WTC11 (cell line): ENCODE data around the gene ZPR1. TPM values are rescaled to one million over a fixed set of nuclear protein-coding genes. Genes with fewer than 3 reads are reported as not detected.
A peak's percentile ranks its signal among the peaks of the same experiment; 100 is the strongest.

ENCODE experiments used
- ELF4 ChIP-seq: sonication (generic); formaldehyde crosslinking; IDR thresholded peaks from 2 replicates; pipeline ENCODE4 v1.8.1; 2022; ENCODE audit warnings: low read depth, mild to moderate bottlenecking, moderate library complexity, missing genetic modification reagents
- ETV6 ChIP-seq: sonication (generic); formaldehyde crosslinking; IDR thresholded peaks from 2 replicates; pipeline ENCODE4 v1.8.1; 2022; ENCODE audit warnings: mild to moderate bottlenecking, missing genetic modification reagents
- FOXK1 ChIP-seq: sonication (generic); formaldehyde crosslinking; IDR thresholded peaks from 2 replicates; pipeline ENCODE4 v1.8.0; 2022; ENCODE audit warnings: mild to moderate bottlenecking, moderate library complexity, missing genetic modification reagents
- FOXP1 ChIP-seq: sonication (generic); formaldehyde crosslinking; IDR thresholded peaks from 2 replicates; pipeline ENCODE4 v1.8.0; 2022; ENCODE audit warnings: missing genetic modification reagents, mild to moderate bottlenecking, moderate library complexity, borderline replicate concordance
- GABPB1 ChIP-seq: sonication (generic); formaldehyde crosslinking; IDR thresholded peaks from 2 replicates; pipeline ENCODE4 v1.8.1; 2023; ENCODE audit warnings: mild to moderate bottlenecking, missing genetic modification reagents
- GRHL2 ChIP-seq: fragments of 250-450 bp; sonication (Bioruptor Pico); IDR thresholded peaks from 2 replicates; pipeline ENCODE4 v1.8.0; 2022; ENCODE audit warnings: mild to moderate bottlenecking, moderate library complexity; ENCODE audit not compliant: insufficient replicate concordance, severe bottlenecking
- JUN ChIP-seq: sonication (generic); formaldehyde crosslinking; IDR thresholded peaks from 2 replicates; pipeline ENCODE4 v1.8.0; 2023; ENCODE audit warnings: mild to moderate bottlenecking, missing genetic modification reagents
- KAT7 ChIP-seq: sonication (generic); formaldehyde crosslinking; IDR thresholded peaks from 2 replicates; pipeline ENCODE4 v1.8.1; 2023; ENCODE audit warnings: missing genetic modification reagents, mild to moderate bottlenecking, borderline replicate concordance
- NFE2L1 ChIP-seq: sonication (generic); formaldehyde crosslinking; IDR thresholded peaks from 2 replicates; pipeline ENCODE4 v1.8.1; 2023; ENCODE audit warnings: missing genetic modification reagents
- NR2C2 ChIP-seq: sonication (generic); formaldehyde crosslinking; IDR thresholded peaks from 2 replicates; pipeline ENCODE4 v1.8.0; 2022; ENCODE audit warnings: mild to moderate bottlenecking, missing genetic modification reagents
- RELA ChIP-seq: sonication (generic); formaldehyde crosslinking; IDR thresholded peaks from 2 replicates; pipeline ENCODE4 v1.8.1; 2022; ENCODE audit warnings: missing genetic modification reagents, mild to moderate bottlenecking, borderline replicate concordance
- SMAD4 ChIP-seq: sonication (generic); formaldehyde crosslinking; IDR thresholded peaks from 2 replicates; pipeline ENCODE4 v1.8.0; 2022; ENCODE audit warnings: mild to moderate bottlenecking, missing genetic modification reagents
- ZNF138 ChIP-seq: sonication (generic); formaldehyde crosslinking; conservative IDR thresholded peaks from 2 replicates; pipeline ENCODE4 v1.8.1; 2022; ENCODE audit warnings: mild to moderate bottlenecking, moderate library complexity, missing genetic modification reagents
- ZNF232 ChIP-seq: sonication (generic); formaldehyde crosslinking; IDR thresholded peaks from 2 replicates; pipeline ENCODE4 v1.8.0; 2022; ENCODE audit warnings: mild to moderate bottlenecking, missing genetic modification reagents
- ZNF671 ChIP-seq: fragments of 250-450 bp; sonication (Bioruptor Pico); IDR thresholded peaks from 2 replicates; pipeline ENCODE4 v1.8.0; 2021; ENCODE audit warnings: mild to moderate bottlenecking
- total RNA-seq: library from RNA; stranded (reverse); gene quantifications from 3 replicates; pipeline ENCODE4 v1.2.3, GENCODE V29; 2021
- TF ChIP-seq, protein P1 (sequence below): sonication (generic); formaldehyde crosslinking; IDR thresholded peaks from 2 replicates; pipeline ENCODE4 v1.8.1; 2023; ENCODE audit warnings: mild to moderate bottlenecking, missing genetic modification reagents
- TF ChIP-seq, protein P2 (sequence below): fragments of 250-450 bp; sonication (Bioruptor Pico); IDR thresholded peaks from 2 replicates; pipeline ENCODE4 v1.9.0; 2021; ENCODE audit warnings: mild to moderate bottlenecking
- TF ChIP-seq, protein P3 (sequence below): fragments of 200-600 bp; IDR thresholded peaks from 2 replicates; pipeline ENCODE4 v1.8.0; 2022; ENCODE audit warnings: antibody characterized with exemption
- TF ChIP-seq, protein P4 (sequence below): sonication (generic); formaldehyde crosslinking; IDR thresholded peaks from 2 replicates; pipeline ENCODE4 v1.8.0; 2022; ENCODE audit warnings: mild to moderate bottlenecking, missing genetic modification reagents
- TF ChIP-seq, protein P5 (sequence below): fragments of 250-450 bp; sonication (Bioruptor Pico); IDR thresholded peaks from 2 replicates; pipeline ENCODE4 v1.9.0; 2021; ENCODE audit warnings: mild to moderate bottlenecking
- TF ChIP-seq, protein P6 (sequence below): sonication (generic); formaldehyde crosslinking; IDR thresholded peaks from 2 replicates; pipeline ENCODE4 v1.8.1; 2023; ENCODE audit warnings: mild to moderate bottlenecking, missing genetic modification reagents, moderate library complexity
- TF ChIP-seq, protein P7 (sequence below): fragments of 250-450 bp; sonication (Bioruptor Pico); IDR thresholded peaks from 2 replicates; pipeline ENCODE4 v1.8.0; 2021; ENCODE audit warnings: mild to moderate bottlenecking
- TF ChIP-seq, protein P8 (sequence below): sonication (generic); formaldehyde crosslinking; IDR thresholded peaks from 2 replicates; pipeline ENCODE4 v1.8.0; 2023; ENCODE audit warnings: missing genetic modification reagents
- TF ChIP-seq, protein P9 (sequence below): sonication (generic); formaldehyde crosslinking; IDR thresholded peaks from 2 replicates; pipeline ENCODE4 v1.8.0; 2022; ENCODE audit warnings: mild to moderate bottlenecking, missing genetic modification reagents
- TF ChIP-seq, protein P10 (sequence below): sonication (generic); formaldehyde crosslinking; IDR thresholded peaks from 2 replicates; pipeline ENCODE4 v1.8.1; 2022; ENCODE audit warnings: mild to moderate bottlenecking, moderate library complexity, missing genetic modification reagents

The ZPR1 gene
- total RNA-seq, 1 experiment from 2014 or later, result 59.6 TPM

DNA sequence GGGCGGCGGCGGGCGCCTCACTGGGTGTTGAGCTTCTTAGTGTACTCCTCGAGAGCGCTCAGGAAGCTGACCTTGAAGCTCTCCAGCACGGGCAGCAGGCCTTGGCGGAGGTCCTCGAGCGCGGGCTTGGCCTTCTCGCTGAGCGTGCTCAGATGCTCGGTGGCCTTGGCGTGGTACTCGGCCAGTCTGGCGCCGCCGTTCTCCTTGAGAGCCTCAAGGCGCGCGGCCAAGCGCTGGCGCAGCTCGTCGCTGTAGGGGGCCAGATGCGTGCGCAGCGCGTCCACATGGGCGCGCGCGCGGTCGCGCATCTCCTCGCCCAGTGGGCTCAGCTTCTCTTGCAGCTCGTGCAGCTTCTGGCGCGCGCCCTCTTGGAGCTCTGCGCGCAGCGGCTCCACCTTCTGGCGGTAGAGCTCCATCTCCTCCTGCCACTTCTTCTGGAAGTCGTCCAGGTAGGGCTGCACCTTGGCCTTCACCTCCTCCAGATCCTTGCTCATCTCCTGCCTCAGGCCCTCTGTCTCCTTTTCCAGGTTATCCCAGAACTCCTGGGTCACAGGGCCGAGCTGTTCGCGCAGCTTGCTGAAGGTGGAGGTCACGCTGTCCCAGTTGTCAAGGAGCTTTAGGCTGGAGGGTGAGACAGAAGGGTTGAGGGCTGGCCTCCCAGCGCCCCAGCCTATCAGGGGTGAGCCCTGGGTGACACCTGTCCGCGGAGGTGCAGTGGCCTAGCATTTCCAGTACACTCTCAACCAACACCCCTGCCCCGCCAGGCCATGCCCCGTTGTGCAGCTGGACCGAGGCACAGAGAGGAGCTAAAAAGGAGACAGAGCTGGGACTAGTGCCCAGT lies 48.2 kb upstream of the ZPR1 start (continued):
- TF ChIP-seq, protein P1, sequence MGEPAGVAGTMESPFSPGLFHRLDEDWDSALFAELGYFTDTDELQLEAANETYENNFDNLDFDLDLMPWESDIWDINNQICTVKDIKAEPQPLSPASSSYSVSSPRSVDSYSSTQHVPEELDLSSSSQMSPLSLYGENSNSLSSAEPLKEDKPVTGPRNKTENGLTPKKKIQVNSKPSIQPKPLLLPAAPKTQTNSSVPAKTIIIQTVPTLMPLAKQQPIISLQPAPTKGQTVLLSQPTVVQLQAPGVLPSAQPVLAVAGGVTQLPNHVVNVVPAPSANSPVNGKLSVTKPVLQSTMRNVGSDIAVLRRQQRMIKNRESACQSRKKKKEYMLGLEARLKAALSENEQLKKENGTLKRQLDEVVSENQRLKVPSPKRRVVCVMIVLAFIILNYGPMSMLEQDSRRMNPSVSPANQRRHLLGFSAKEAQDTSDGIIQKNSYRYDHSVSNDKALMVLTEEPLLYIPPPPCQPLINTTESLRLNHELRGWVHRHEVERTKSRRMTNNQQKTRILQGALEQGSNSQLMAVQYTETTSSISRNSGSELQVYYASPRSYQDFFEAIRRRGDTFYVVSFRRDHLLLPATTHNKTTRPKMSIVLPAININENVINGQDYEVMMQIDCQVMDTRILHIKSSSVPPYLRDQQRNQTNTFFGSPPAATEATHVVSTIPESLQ, result no peak
- no peak; the same call in 1 of the 2 replicates for TF ChIP-seq GABPB1 (CRISPR knock-in tag)
- TF ChIP-seq NR2C2 (CRISPR knock-in tag), result no peak
- TF ChIP-seq SMAD4 (CRISPR knock-in tag), result no peak
- TF ChIP-seq ZNF232, result peak; percentile 78; the same call in 1 of the 2 replicates
- TF ChIP-seq, protein P2, sequence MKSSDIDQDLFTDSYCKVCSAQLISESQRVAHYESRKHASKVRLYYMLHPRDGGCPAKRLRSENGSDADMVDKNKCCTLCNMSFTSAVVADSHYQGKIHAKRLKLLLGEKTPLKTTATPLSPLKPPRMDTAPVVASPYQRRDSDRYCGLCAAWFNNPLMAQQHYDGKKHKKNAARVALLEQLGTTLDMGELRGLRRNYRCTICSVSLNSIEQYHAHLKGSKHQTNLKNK (CRISPR knock-in tag), result no peak
- TF ChIP-seq JUN (CRISPR knock-in tag), result no peak
- TF ChIP-seq, protein P3, sequence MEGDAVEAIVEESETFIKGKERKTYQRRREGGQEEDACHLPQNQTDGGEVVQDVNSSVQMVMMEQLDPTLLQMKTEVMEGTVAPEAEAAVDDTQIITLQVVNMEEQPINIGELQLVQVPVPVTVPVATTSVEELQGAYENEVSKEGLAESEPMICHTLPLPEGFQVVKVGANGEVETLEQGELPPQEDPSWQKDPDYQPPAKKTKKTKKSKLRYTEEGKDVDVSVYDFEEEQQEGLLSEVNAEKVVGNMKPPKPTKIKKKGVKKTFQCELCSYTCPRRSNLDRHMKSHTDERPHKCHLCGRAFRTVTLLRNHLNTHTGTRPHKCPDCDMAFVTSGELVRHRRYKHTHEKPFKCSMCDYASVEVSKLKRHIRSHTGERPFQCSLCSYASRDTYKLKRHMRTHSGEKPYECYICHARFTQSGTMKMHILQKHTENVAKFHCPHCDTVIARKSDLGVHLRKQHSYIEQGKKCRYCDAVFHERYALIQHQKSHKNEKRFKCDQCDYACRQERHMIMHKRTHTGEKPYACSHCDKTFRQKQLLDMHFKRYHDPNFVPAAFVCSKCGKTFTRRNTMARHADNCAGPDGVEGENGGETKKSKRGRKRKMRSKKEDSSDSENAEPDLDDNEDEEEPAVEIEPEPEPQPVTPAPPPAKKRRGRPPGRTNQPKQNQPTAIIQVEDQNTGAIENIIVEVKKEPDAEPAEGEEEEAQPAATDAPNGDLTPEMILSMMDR, result peak; percentile 12; the same call in 1 of the 2 replicates
- TF ChIP-seq, protein P4, sequence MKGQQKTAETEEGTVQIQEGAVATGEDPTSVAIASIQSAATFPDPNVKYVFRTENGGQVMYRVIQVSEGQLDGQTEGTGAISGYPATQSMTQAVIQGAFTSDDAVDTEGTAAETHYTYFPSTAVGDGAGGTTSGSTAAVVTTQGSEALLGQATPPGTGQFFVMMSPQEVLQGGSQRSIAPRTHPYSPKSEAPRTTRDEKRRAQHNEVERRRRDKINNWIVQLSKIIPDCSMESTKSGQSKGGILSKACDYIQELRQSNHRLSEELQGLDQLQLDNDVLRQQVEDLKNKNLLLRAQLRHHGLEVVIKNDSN (CRISPR knock-in tag), result peak; percentile 48; the same call in 1 of the 2 replicates
- peak; percentile 84; the same call in 1 of the 2 replicates for TF ChIP-seq NFE2L1 (CRISPR knock-in tag)
- TF ChIP-seq ETV6, result peak; percentile 89
- TF ChIP-seq, protein P5, sequence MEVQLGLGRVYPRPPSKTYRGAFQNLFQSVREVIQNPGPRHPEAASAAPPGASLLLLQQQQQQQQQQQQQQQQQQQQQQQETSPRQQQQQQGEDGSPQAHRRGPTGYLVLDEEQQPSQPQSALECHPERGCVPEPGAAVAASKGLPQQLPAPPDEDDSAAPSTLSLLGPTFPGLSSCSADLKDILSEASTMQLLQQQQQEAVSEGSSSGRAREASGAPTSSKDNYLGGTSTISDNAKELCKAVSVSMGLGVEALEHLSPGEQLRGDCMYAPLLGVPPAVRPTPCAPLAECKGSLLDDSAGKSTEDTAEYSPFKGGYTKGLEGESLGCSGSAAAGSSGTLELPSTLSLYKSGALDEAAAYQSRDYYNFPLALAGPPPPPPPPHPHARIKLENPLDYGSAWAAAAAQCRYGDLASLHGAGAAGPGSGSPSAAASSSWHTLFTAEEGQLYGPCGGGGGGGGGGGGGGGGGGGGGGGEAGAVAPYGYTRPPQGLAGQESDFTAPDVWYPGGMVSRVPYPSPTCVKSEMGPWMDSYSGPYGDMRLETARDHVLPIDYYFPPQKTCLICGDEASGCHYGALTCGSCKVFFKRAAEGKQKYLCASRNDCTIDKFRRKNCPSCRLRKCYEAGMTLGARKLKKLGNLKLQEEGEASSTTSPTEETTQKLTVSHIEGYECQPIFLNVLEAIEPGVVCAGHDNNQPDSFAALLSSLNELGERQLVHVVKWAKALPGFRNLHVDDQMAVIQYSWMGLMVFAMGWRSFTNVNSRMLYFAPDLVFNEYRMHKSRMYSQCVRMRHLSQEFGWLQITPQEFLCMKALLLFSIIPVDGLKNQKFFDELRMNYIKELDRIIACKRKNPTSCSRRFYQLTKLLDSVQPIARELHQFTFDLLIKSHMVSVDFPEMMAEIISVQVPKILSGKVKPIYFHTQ (CRISPR knock-in tag), result no peak
- peak; percentile 89 for TF ChIP-seq FOXK1 (CRISPR knock-in tag)
- TF ChIP-seq, protein P6, sequence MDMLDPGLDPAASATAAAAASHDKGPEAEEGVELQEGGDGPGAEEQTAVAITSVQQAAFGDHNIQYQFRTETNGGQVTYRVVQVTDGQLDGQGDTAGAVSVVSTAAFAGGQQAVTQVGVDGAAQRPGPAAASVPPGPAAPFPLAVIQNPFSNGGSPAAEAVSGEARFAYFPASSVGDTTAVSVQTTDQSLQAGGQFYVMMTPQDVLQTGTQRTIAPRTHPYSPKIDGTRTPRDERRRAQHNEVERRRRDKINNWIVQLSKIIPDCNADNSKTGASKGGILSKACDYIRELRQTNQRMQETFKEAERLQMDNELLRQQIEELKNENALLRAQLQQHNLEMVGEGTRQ, result peak; percentile 36; the same call in 1 of the 2 replicates
- TF ChIP-seq, protein P7, sequence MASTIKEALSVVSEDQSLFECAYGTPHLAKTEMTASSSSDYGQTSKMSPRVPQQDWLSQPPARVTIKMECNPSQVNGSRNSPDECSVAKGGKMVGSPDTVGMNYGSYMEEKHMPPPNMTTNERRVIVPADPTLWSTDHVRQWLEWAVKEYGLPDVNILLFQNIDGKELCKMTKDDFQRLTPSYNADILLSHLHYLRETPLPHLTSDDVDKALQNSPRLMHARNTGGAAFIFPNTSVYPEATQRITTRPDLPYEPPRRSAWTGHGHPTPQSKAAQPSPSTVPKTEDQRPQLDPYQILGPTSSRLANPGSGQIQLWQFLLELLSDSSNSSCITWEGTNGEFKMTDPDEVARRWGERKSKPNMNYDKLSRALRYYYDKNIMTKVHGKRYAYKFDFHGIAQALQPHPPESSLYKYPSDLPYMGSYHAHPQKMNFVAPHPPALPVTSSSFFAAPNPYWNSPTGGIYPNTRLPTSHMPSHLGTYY, result peak; percentile 61; the same call in 1 of the 2 replicates
- peak; percentile 84 for TF ChIP-seq FOXP1 (CRISPR knock-in tag)
- TF ChIP-seq KAT7 (CRISPR knock-in tag), result no peak
- TF ChIP-seq, protein P8, sequence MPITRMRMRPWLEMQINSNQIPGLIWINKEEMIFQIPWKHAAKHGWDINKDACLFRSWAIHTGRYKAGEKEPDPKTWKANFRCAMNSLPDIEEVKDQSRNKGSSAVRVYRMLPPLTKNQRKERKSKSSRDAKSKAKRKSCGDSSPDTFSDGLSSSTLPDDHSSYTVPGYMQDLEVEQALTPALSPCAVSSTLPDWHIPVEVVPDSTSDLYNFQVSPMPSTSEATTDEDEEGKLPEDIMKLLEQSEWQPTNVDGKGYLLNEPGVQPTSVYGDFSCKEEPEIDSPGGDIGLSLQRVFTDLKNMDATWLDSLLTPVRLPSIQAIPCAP (CRISPR knock-in tag), result peak; percentile 87; the same call in 1 of the 2 replicates
- TF ChIP-seq, protein P9, sequence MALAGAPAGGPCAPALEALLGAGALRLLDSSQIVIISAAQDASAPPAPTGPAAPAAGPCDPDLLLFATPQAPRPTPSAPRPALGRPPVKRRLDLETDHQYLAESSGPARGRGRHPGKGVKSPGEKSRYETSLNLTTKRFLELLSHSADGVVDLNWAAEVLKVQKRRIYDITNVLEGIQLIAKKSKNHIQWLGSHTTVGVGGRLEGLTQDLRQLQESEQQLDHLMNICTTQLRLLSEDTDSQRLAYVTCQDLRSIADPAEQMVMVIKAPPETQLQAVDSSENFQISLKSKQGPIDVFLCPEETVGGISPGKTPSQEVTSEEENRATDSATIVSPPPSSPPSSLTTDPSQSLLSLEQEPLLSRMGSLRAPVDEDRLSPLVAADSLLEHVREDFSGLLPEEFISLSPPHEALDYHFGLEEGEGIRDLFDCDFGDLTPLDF (CRISPR knock-in tag), result peak; percentile 75; the same call in 1 of the 2 replicates
- TF ChIP-seq ZNF671, result no peak
- no peak for TF ChIP-seq ELF4 (CRISPR knock-in tag)
- no peak for TF ChIP-seq GRHL2
- TF ChIP-seq, protein P10, sequence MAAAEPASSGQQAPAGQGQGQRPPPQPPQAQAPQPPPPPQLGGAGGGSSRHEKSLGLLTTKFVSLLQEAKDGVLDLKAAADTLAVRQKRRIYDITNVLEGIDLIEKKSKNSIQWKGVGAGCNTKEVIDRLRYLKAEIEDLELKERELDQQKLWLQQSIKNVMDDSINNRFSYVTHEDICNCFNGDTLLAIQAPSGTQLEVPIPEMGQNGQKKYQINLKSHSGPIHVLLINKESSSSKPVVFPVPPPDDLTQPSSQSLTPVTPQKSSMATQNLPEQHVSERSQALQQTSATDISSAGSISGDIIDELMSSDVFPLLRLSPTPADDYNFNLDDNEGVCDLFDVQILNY (CRISPR knock-in tag), result peak; percentile 91
- peak; percentile 76; the same call in 1 of the 2 replicates for TF ChIP-seq ZNF138 (CRISPR knock-in tag)
- no peak for TF ChIP-seq RELA (CRISPR knock-in tag)
